NCI-H2107 (cell line): ENCODE measurements around the gene TCEAL8.
"Not testable (repeated sequence)": the region's sequence is repeated elsewhere in the genome, so short reads cannot be mapped to it uniquely, and the experiment has no call there.

ENCODE experiments used
- DNase-seq: peaks from one replicate; lab custom pipeline; 2025; lab: John Stamatoyannopoulos, UW

Gene TCEAL8, protein sequence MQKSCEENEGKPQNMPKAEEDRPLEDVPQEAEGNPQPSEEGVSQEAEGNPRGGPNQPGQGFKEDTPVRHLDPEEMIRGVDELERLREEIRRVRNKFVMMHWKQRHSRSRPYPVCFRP

DNA sequence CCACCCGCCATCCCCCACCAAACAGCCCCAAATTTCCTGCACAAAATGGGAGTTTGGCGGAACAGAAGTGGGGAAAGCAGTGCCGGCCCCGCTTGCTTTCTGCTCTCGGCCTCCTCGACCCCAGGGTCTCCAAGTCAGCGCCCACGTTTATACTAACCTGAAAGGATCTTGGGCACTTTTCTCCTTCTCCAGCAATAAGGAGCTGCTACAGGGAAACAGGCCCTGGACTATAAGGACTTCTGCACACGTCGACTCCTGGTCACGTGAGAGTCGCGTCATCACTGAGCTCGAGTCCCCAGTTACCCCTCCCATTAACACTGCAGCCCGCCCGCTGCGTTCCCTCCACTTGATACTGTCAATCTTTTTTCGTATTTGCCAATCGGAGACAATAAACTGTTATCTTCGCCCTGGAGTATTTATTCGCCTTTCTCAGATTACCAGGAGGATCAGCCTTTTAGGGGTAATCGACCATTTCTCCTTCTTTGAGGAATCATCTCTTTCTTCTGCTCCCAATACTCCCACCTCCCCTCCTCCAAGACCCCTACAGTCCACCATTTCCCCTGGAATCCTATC is at the start of gene TCEAL8:
Gene TCEAL8, minus strand, starts transcription at position 235 of the 573 bp plus-strand sequence. CDS start 1,176 bp downstream, outside the sequence.
- peak; percentile 85 for DNase-seq

DNA sequence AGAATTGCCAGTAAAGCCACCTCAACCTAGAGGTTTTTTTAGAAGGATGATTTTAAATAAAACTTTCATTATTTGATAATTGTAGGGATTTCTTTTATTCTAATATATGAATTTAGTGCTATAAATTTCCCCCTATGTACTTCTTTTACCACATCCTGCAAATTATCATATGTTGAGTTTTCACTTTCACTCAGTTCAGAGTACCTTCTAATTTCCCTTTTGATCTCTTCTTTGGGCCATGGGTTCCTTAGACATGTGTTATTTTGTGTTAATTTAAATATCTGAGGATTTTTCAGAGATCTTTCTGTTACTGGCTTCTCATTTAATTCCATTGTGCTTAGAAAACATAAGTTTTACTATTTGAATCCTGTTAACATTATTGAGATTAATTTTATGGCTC is 49.8 kb upstream of the TCEAL8 start:
- no peak for DNase-seq

DNA sequence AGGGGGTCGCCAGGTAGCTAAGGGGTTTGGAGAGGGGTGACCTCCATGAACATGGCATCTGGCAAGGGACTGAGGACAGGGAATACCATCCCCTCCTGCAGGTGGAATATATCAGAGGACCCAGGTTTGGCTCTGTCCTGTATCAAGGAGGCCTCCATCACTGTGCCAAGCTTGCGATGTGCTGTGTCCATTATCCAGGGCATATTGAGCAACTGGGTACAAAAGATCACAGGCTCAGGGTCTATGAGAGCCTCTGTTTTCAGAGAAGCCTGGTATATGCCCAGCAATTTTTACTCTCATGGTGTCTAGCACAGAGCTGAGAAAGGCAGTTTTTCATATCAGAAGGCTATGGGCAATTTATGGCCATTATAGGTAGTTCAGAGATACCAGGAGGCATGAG is 38.2 kb upstream of the TCEAL8 start:
- no peak for DNase-seq

DNA sequence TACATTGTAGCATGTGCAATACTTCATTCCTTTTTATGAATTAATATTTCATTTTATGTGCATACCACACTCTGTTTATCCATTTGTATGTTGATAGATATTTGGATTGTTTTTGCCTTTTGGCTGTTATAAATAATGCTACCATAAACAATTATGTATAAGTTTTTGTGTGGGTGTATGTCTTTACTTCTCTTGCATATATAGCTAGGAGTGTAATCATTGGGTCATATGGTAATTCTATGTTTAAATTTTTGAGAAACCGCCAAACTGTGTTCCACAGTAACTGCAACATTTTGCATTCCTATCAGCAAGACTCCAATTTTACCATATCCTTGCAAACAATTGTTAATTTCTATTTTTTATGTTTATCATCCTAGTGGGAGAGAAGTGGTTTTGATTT is 24.7 kb upstream of the TCEAL8 start:
- DNase-seq, result no peak

DNA sequence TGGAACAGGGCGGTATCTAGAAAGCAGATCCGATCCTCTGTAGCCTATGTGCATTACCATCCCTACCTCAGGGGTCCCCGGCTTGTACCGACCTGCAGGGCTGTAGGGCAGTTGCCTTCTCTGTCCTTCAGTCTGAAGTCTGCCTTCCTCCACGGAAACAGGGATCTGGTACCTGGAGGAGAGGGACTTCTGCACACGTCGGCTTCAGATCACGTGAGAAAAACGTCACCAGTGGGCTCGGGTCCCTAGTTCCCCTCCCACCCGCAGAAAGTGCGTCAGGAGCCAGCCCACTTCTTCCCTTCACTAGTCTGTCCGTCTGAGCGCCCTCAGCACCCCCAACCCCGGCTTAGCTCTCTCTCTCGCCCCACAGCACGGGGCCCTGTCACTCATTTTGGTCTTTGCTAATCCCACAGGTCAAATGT is 21.6 kb upstream of the TCEAL8 start, which contains the start of gene TCEAL5:
Gene TCEAL5, minus strand, starts transcription at position 170 of the 422 bp plus-strand sequence. CDS start 2,187 bp downstream, outside the sequence.
- no peak for DNase-seq

DNA sequence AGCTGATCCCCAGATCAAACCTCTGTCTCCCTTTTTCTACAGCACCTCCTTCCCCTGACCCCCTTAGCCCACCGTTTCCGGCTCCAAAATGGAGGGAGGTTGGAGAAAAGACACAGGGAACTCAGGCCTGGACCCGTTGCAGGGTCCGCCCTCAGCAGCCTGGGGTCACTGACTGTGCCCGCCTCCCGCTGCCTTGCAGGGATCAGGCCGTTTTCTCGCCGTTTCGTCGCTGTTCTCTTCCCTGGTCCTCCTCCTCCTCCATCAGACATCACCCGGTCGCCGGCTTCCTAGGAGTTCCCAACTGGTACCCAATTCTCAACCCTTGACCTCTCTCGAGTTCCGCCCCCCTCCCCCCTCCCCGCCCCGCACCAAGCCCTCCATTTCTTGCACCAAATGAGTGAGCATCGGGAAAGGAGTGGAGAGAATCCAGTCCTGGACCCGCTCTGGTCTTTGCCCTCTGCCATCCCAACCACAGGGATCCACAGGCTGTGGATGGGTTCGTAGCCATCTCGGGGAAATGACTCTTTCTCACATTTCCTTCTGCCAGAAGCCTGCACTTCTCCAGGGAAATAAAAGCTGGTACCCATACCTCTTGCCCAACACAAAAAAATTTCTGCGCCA is 21.1 kb upstream of the TCEAL8 start:
- DNase-seq, result no peak

DNA sequence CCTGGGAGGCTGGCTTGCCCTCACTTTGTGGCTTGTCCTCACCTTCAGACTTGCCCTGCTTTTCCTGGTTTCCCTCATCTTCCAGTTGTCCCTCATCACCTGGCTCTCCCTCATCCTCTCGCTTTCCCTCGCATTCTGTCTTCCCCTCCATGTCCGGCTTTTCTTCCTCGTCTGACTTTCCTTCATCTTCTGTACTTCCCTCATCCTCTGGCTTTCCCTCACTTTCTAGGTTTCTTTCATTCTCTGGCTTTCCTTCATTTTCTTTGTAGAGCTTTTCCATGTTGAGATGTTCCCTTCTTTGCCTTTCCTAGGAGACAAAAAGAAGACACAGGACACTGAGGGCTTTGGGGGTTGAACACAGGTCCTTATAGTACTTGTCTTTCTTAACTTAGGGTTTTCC is 19.3 kb upstream of the TCEAL8 start:
- DNase-seq, result no peak

DNA sequence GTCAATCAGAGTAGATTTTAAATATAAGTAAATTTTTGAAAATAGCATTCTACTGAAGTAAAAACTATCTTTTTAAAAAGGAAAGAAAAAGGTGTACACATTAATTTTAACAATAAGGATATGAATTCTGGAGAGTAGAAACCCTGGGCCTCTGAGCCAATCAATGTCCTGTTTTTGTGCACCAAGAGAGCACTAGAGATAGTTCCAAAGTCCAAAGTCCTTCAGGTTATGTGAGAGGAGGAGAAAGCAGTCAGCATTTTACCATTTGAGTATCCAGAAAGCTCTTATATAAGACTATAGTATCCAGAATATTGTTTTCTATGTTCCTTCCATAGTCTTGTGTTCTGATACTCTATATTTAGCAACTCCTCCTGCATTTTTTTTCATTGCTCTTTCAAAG is 3.3 kb upstream of the TCEAL8 start:
- no peak for DNase-seq

DNA sequence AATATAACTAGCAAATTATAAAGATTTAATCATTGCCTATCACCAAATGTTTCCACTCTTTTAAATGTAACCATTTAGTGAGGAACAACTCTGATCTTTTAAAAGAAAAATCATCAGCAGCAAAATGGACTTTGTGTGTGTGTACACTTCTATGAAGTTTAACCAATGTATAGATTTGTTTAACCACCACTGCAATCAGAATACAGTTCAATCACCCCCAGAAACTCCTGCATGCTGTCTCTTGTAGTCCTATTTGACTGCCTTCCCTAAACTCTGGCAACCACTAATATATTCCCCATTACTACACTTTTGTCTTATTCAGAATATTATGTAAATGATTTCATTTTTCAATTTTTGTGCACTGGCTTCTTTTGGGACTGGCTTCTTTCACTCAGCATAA is 1.7 kb upstream of the TCEAL8 start:
- no peak for DNase-seq

DNA sequence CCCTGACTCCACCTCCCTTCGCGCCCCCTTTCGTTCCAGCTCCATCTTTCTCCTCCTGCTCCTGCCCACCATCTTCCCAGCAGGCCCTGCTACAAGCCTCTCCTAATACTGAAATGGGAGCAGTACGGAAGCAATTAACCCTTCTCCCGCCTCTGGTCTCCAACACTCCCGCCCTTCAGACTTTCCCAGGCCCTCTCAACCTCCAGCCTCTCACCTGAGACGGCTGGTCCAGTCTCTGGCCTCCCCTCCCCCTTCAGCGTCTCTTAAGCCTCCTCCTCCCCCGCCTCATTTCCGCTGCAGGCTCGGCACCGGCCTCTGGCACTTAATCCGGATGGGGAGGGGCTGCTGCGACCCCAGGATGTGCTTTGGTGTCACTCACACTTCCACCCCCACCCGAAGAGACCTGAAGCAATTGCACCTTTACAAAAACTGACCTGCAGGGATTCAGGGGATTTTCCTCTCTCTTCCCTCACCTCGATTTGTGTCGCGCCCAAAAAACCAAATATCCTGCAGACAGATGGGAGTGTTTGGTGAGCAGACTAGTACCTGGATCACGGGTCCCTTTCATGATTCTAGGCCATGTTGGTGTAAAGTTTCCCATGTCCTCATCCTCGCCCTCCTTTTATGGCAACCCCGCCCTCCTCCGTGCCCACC is 657 bp downstream of the TCEAL8 start:
- no peak for DNase-seq

DNA sequence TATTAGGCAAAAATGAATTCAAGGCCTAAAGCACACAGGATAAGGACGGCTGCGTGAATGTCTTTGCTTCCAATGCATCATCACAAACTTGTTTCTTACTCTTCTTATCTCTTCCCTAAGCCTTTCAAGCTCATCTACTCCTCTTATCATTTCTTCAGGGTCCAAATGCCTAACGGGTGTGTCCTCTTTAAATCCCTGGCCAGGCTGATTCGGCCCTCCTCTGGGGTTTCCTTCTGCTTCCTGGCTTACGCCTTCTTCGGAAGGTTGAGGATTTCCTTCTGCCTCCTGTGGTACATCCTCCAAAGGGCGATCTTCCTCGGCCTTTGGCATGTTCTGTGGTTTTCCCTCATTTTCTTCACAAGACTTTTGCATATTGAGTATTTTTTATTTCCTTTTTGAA is 1.3 kb downstream of the TCEAL8 start:
- no peak for DNase-seq

DNA sequence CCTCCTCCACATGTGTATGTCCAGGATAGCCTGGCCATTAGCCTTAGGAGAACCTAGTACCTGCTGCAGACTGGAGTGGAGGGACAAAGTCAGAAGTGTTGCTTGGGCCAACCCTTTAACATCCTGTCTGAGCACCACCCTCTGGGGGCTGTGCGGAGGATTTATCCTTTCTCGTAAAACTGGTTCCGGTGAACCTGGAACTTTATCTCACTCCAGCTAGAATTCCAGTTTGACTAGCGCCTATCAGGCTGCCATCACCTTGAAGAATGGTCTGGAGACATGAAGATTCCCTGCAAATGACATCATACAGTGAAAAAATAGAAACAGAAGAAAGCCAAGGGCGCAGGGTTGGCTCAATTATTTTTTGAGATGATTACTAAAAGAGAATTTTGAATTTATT is 4.0 kb downstream of the TCEAL8 start:
- DNase-seq, result no peak

DNA sequence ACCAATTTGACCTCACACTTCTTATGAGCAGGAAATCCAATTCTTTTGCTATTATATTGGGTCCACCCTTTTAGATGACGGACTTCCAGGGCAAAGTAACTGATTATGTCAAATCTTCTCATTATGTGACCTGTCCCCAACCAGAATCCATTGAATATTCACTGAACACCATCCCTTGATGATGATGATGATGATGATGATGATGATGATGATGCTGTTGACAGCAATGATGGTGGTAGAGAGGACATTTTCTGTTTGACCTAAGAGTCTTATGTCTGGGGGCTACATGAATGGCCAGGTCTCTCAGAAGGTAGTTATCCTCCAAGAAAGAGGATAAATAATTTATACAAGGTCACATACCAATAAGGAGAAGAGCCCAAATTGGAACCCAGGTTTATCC is 5.2 kb downstream of the TCEAL8 start:
- DNase-seq, result no peak

DNA sequence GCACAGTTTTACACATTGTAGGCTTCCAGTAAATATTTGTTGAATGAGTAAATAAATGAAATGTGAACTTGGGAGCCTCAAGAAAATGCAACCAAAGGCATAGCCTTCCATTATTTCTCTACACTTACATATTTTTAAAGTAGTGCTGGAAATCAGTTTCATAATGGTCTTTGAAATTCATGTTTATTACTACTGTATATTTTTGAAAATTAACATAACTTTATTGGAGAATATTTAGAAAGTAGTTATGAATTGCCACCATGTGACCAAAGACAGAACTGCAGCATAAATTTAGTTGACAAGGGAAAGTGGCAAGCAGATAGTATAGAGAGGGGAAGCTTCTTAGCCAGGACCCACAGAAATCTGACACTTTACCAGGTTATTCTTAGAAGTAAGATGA is 6.4 kb downstream of the TCEAL8 start:
- DNase-seq, result peak; percentile 5

DNA sequence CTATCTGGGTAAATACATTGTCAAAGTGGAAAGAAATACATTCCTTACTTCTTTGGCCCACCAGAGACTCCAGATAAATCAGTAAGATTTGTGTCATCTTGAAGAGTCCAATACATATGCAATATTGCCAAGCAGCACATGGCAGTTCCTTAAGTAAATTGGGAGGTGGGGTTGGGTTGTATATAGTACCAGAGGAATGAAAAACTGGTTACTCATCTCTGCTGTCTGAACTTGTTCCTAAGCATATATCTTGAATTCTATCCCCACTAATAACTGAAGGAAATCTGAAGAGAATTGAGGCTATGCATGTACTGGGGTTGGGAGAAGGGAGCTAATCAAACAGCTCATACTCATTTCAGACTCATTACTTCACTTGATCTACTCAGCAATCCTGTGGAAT is 14.8 kb downstream of the TCEAL8 start:
- no peak for DNase-seq

DNA sequence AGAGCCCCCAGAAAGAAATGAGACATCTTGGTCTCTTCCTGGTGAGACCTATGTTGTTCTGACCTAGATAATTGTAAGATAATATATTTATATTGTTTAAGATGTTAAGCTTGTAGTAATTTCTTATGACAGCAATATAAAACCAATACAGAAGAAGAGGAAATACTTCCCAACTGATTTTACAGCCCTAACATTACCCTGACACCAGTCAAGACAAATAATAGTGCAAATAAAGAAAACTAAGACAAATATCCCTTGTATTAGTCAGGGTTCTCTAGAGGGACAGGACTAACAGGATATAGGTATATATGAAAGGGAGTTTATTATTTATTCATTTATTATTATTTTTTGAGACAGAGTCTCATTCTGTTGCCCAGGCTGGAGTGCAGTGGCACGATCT is 18.7 kb downstream of the TCEAL8 start:
- DNase-seq, result no peak

DNA sequence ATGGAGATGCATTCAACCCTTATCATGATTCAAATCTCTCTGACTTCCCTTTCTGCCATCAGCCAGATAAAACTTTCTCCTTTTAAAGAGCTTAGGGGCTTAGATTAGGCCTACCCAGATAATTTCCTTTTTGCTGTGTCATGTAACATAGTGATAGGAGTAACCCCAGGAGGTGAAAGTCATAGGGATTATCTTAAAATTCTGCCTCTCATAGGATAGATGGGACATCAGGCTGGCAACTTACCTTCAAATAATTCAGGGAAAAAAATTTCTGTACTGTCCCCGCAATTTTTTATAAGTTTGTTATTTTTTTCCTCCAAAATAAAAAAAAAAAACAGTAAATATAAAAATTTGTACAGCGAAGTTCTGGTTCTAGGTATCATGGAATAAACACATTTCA is 19.3 kb downstream of the TCEAL8 start:
- not testable (repeated sequence) for DNase-seq

DNA sequence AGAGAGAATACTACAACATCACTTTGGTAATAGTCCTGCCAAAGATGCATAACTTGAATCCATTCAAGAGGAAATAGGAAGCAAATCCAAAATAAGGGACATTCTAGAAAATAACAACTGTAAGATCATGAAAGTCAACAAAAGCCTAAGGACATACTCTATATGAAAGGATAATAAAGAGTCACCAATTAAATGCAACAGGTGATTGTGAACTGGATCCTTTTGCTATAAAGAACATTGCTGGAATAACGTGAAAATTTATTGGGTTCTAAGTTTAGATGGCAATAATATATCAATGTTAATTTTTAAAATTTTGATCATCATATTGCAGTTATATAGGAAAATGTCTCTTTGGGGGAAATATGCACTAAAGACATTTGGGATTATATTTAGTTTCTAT is 20.1 kb downstream of the TCEAL8 start:
- no peak for DNase-seq

DNA sequence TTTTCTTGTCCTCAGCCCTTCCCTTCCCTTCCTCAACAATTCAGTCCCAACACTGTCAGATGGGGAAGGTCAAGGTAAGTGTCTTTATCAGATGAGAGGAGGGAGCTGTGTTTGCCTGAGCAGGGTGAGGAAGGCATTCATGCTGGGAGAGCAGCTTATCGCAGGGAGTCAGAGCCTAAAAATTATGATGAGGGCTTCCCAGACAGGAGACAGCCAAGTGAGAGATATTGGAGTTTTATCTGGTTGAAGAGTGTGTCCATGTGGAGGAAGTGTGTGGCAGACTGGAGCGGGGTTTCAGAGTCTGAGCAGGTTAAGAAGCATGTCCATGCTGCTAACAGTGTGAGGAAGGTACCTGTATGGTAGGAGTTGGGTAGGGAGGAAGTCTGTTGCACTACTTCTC is 21.7 kb downstream of the TCEAL8 start:
- DNase-seq, result no peak

DNA sequence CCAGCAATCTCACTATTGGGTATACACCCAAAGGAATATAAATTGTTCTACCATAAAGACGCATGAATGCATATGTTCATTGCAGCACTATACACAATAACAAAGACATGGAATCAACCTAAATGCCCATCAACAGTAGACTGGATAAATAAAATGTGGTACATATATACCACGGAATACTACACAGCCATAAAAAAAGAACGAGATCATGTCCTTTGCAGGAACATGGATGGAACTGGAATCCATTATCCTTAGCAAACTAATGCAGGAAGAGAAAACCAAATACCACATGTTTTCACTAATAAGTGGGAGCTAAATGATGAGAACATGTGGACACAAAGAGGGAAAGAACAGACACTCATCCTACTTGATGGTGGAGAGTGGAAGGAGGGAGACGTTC is 29.0 kb downstream of the TCEAL8 start:
- DNase-seq, result not testable (repeated sequence)

DNA sequence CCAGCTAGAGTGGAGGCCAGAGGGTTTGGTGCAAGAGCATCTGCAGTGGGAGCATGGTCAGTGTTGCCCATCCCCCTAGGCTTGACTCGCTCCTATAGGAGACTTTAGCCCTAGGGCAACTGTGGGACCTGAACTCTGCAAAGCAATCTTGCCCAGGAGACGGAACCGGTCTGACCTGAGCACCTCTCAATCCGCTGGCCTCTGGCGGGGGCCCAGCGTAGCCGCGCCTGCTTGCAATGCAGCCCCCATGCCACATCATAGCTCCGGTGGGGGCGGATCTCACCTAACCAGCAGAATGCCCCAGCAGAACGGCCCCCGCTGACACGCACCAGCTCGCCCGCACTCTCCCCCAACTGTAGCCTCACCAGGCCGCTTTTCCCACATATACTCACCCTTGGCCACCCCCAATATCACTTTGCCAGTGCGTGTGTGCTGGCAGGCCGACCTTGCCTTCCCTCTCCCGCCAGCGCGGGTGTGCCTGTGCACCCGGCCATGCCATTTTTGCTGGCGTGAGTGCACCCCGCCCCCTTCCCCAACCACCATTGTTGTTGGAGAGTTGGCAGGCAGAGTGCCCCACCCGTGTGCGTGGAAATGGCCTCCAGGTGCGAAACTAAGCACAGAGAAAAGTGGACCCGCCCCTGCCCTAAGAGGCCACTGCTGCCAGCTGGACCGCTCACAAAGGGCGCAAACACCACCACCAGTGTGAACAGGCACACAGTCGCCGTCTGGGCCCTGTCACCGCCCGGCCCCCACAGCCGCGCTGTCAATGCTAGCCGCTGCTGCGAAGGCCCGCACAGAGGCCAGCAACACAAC is 34.2 kb downstream of the TCEAL8 start:
- no peak for DNase-seq

DNA sequence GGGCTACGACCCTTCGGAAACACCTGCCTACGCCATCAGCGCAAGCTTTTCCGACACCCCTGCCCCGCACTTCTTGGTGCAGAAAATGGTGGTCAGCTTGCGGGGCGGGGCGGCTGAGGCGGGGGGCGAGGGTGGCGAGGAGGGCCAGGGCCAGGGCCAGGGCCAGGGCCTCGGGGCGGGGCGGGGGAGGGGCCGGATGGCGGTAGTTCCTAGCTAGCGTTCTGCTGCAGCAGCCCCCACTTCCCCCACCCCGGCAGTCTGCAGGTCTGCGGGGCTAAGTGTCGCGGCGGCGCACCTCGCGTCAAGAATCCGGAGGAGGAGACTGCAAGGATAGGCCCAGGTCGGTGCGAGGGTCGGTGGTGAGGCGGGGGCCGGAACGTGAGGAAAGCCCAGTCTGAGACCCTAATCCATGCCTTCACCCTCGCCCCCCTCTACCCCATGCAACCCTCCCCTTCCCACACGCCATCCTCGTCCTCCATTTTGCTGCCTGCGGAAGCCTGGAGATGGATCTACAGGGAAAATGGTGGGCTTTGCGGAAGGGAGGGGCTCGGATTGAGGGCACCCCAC is 39.4 kb downstream of the TCEAL8 start:
- no peak for DNase-seq
